KG1 (cell line): ENCODE data around the gene ATP13A1.
"Not testable (repeated sequence)": the region's sequence is repeated elsewhere in the genome, so short reads cannot be mapped to it uniquely, and the experiment has no call there.

Experiments used
- DNase-seq: peaks from one replicate; lab custom pipeline; 2025; lab: John Stamatoyannopoulos, UW

Gene ATP13A1

GRCh38 chr19:19663256-19664120, at the start of gene ATP13A1:
Gene ATP13A1 (minus strand): TSS chr19:19663676. CDS start chr19:19663666, 10 bp downstream.
- peak; percentile 98 for DNase-seq

GRCh38 chr19:19711934-19712828, 48.7 kb upstream of the ATP13A1 start:
- no peak for DNase-seq

- DNase-seq: no peak
Observed at GRCh38 chr19:19711306-19711933, 47.9 kb upstream of the ATP13A1 start.

GRCh38 chr19:19710506-19710905, 47.0 kb upstream of the ATP13A1 start:
- no peak for DNase-seq

GRCh38 chr19:19704836-19705235, 41.4 kb upstream of the ATP13A1 start:
- DNase-seq: no peak

GRCh38 chr19:19700493-19700892, 37.0 kb upstream of the ATP13A1 start:
- DNase-seq: not testable (repeated sequence)

GRCh38 chr19:19697589-19697988, 34.1 kb upstream of the ATP13A1 start:
- no peak for DNase-seq

- no peak for DNase-seq
Observed at GRCh38 chr19:19696386-19696785, 32.9 kb upstream of the ATP13A1 start.

- DNase-seq: no peak
Observed at GRCh38 chr19:19691683-19692082, 28.2 kb upstream of the ATP13A1 start.

- not testable (repeated sequence) for DNase-seq
Observed at GRCh38 chr19:19689023-19689422, 25.5 kb upstream of the ATP13A1 start.

- no peak for DNase-seq
Observed at GRCh38 chr19:19687090-19687489, 23.6 kb upstream of the ATP13A1 start.

- no peak for DNase-seq
Observed at GRCh38 chr19:19686580-19686979, 23.1 kb upstream of the ATP13A1 start.

GRCh38 chr19:19686119-19686518, 22.6 kb upstream of the ATP13A1 start:
- not testable (repeated sequence) for DNase-seq

GRCh38 chr19:19679176-19680073, 15.9 kb upstream of the ATP13A1 start:
- no peak for DNase-seq

GRCh38 chr19:19677579-19677978, 14.1 kb upstream of the ATP13A1 start:
- DNase-seq: no peak

- DNase-seq: no peak
Observed at GRCh38 chr19:19674315-19674714, 10.8 kb upstream of the ATP13A1 start.

GRCh38 chr19:19672816-19673215, 9.3 kb upstream of the ATP13A1 start:
- DNase-seq: no peak

- no peak for DNase-seq
Observed at GRCh38 chr19:19670070-19670551, 6.6 kb upstream of the ATP13A1 start.

GRCh38 chr19:19668230-19669012, 4.9 kb upstream of the ATP13A1 start, which contains the start of gene ZNF101:
Gene ZNF101 (plus strand): TSS chr19:19668839. CDS start chr19:19668964, 125 bp downstream.
- peak; percentile 94 for DNase-seq

GRCh38 chr19:19665420-19665948, 2.0 kb upstream of the ATP13A1 start:
- DNase-seq: not testable (repeated sequence)
